ENCODE data around the gene TMEM163.

The TMEM163 gene

DNA sequence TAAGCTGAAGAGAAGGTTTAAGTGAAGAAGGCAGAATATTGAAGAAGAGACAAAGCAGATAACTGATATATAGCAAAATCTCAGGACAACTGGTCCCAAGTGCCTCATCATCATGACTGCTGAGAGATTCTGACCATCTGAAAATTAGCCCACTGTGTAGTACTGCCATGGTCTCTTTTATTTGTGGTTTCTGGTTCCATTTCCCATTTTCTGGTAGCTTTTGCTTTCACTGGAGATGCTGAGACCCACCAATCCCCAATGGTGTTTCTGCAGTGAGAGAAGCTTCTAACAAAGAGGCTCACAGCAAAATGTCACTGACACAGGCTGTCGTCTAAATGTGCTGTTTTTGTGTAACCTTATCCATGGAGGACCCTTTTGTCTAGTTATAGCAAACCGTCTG is 79.5 kb downstream of the TMEM163 start:
- no peaks in the 10 kb centered on the region for H3K9me3 Mint-ChIP-seq
- H3K27ac Mint-ChIP-seq = no peak overlapping the region
- H3K36me3 Mint-ChIP-seq (ENCODE audit: low read depth) = no peaks in the 10 kb centered on the region
- H3K27me3 Mint-ChIP-seq (ENCODE audit: low read depth) = peaks cover 3% of the 10 kb centered on the region
- no peaks in the 10 kb centered on the region for H3K4me1 Mint-ChIP-seq
- H3K4me3 Mint-ChIP-seq = no peak overlapping the region
- TF ChIP-seq, protein P1, sequence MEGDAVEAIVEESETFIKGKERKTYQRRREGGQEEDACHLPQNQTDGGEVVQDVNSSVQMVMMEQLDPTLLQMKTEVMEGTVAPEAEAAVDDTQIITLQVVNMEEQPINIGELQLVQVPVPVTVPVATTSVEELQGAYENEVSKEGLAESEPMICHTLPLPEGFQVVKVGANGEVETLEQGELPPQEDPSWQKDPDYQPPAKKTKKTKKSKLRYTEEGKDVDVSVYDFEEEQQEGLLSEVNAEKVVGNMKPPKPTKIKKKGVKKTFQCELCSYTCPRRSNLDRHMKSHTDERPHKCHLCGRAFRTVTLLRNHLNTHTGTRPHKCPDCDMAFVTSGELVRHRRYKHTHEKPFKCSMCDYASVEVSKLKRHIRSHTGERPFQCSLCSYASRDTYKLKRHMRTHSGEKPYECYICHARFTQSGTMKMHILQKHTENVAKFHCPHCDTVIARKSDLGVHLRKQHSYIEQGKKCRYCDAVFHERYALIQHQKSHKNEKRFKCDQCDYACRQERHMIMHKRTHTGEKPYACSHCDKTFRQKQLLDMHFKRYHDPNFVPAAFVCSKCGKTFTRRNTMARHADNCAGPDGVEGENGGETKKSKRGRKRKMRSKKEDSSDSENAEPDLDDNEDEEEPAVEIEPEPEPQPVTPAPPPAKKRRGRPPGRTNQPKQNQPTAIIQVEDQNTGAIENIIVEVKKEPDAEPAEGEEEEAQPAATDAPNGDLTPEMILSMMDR (IDR thresholded peaks at IDR 0.05; ENCODE audit: unreplicated experiment in 3 of 3) = no peak

GRCh38 chr2:134636714-134637113 is 82.1 kb downstream of the TMEM163 start:
- H3K27ac Mint-ChIP-seq = no peak overlapping the region
- H3K36me3 Mint-ChIP-seq (ENCODE audit: low read depth) = no peaks in the 10 kb centered on the region
- no peak overlapping the region for H3K4me3 Mint-ChIP-seq
- H3K27me3 Mint-ChIP-seq (ENCODE audit: low read depth) = peaks cover 3% of the 10 kb centered on the region
- H3K9me3 Mint-ChIP-seq = no peaks in the 10 kb centered on the region
- no peaks in the 10 kb centered on the region for H3K4me1 Mint-ChIP-seq
- TF ChIP-seq, protein P1 (IDR thresholded peaks at IDR 0.05; ENCODE audit: unreplicated experiment in 3 of 3) = no peak

- H3K9me3 Mint-ChIP-seq = no peaks in the 10 kb centered on the region
- no peaks in the 10 kb centered on the region for H3K4me1 Mint-ChIP-seq
- H3K36me3 Mint-ChIP-seq (ENCODE audit: low read depth) = no peaks in the 10 kb centered on the region
- H3K27ac Mint-ChIP-seq = no peak overlapping the region
- TF ChIP-seq, protein P1 (IDR thresholded peaks at IDR 0.05; ENCODE audit: unreplicated experiment in 3 of 3) = no peak
- H3K27me3 Mint-ChIP-seq (ENCODE audit: low read depth) = peaks cover 3% of the 10 kb centered on the region
- no peak overlapping the region for H3K4me3 Mint-ChIP-seq
Measured at GRCh38 chr2:134634054-134634753, 84.6 kb downstream of the TMEM163 start.

DNA sequence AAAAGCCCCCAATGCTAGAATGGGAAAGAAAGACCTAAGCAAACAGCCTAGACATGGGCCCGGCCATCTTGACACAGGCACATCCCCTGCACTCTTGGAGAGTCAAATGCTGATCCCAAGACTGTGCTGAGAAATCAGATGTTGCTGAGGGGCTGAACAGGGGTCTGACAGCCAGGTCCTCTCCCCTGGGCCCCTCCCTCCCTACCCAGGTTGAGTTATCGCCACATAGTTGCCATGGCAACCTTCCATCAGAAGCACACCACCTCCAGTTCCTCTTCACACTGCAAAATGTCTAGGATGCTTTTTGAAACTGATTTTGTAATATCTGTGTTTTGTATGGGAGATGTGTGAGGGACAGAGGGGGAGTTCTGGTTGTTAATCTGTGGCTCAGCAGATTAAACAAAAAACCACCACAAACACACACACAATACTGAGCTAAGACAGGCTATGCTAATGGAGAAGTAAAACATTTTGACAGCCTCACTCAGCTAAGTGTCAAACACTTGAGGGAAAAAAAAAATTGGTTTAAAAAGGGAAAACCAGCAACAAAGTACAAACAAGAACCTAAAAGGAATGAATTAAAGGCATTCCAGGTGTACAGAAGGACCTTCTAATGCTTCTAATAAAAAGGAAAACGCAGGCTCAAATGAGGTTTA is 88.2 kb downstream of the TMEM163 start:
- Mint-ChIP-seq H3K27me3 (ENCODE audit: low read depth) (no peaks in the 10 kb centered on the region), H3K36me3 (ENCODE audit: low read depth) (no peaks in the 10 kb centered on the region), H3K4me1 (no peaks in the 10 kb centered on the region), H3K4me3 (no peak overlapping the region), H3K9me3 (no peaks in the 10 kb centered on the region), H3K27ac (no peak overlapping the region)
- TF ChIP-seq, protein P1 (IDR thresholded peaks at IDR 0.05; ENCODE audit: unreplicated experiment in 3 of 3) = no peak

- Mint-ChIP-seq H3K4me1 (no peaks in the 10 kb centered on the region), H3K36me3 (ENCODE audit: low read depth) (no peaks in the 10 kb centered on the region), H3K27ac (no peak overlapping the region), H3K9me3 (no peaks in the 10 kb centered on the region), H3K4me3 (no peak overlapping the region), H3K27me3 (ENCODE audit: low read depth) (no peaks in the 10 kb centered on the region)
- TF ChIP-seq, protein P1 (IDR thresholded peaks at IDR 0.05; ENCODE audit: unreplicated experiment in 3 of 3) = no peak
Measured at GRCh38 chr2:134628453-134628852, 90.3 kb downstream of the TMEM163 start.

- H3K9me3 Mint-ChIP-seq = no peaks in the 10 kb centered on the region
- H3K4me1 Mint-ChIP-seq = no peaks in the 10 kb centered on the region
- H3K27me3 Mint-ChIP-seq (ENCODE audit: low read depth) = no peaks in the 10 kb centered on the region
Measured at GRCh38 chr2:134626781-134627180, 92.0 kb downstream of the TMEM163 start.

More at GRCh38 chr2:134626781-134627180, 92.0 kb downstream of the TMEM163 start:
- H3K36me3 Mint-ChIP-seq (ENCODE audit: low read depth) = no peaks in the 10 kb centered on the region
- no peak overlapping the region for H3K27ac Mint-ChIP-seq
- TF ChIP-seq, protein P1 (IDR thresholded peaks at IDR 0.05; ENCODE audit: unreplicated experiment in 3 of 3) = no peak
- no peak overlapping the region for H3K4me3 Mint-ChIP-seq

All from nephron (organoid).